LNCaP clone FGC (cell line): ENCODE results near the gene TTC27.

Experiments used
- DNase-seq: peaks from one replicate; pipeline ENCODE4 v3.0.0-alpha.2; 2011; ENCODE audit warnings: low read depth
- H3K4me3 ChIP-seq: 2 replicates; pipeline ENCODE4 v1.5.1; 2011; ENCODE audit warnings: mild to moderate bottlenecking, low read depth, low read length, control low read depth
- CTCF ChIP-seq: IDR thresholded peaks from 2 replicates; pipeline ENCODE4 v1.5.1; 2012; ENCODE audit warnings: mild to moderate bottlenecking; ENCODE audit not compliant: control insufficient read depth, insufficient read depth; ENCODE audit errors: extremely low read depth

Gene TTC27

GRCh38 chr2:32691678-32692077, 63.8 kb downstream of the TTC27 start:
- H3K4me3 ChIP-seq, result no peak overlapping the region
- DNase-seq, result peak; percentile 28
- no peak for TF ChIP-seq CTCF

- H3K4me3 ChIP-seq, result no peak overlapping the region
- no peak for TF ChIP-seq CTCF
- no peak for DNase-seq
These were observed 68.6 kb downstream of the TTC27 start for GRCh38 chr2:32696439-32696838.

GRCh38 chr2:32697156-32697555, 69.3 kb downstream of the TTC27 start:
- no peak for TF ChIP-seq CTCF
- no peak for DNase-seq
- H3K4me3 ChIP-seq, result no peak overlapping the region

- no peak for DNase-seq
- H3K4me3 ChIP-seq, result no peak overlapping the region
- TF ChIP-seq CTCF, result no peak
These were observed 71.3 kb downstream of the TTC27 start for GRCh38 chr2:32699151-32699550.

GRCh38 chr2:32701806-32702205, 74.0 kb downstream of the TTC27 start:
- no peak for DNase-seq
- H3K4me3 ChIP-seq, result no peak overlapping the region

GRCh38 chr2:32702303-32703064, 74.6 kb downstream of the TTC27 start:
- DNase-seq, result no peak
- TF ChIP-seq CTCF, result no peak
- no peak overlapping the region for H3K4me3 ChIP-seq

More at GRCh38 chr2:32701806-32702205, 74.0 kb downstream of the TTC27 start:
- no peak for TF ChIP-seq CTCF

GRCh38 chr2:32706815-32707579, 79.1 kb downstream of the TTC27 start:
- no peak for TF ChIP-seq CTCF
- H3K4me3 ChIP-seq, result no peak overlapping the region
- DNase-seq, result no peak
